HAP-1 (cell line): ENCODE measurements around the gene MED17.
A peak's percentile ranks its signal among the peaks of the same experiment; 100 is the strongest.

ENCODE experiments used
- DNase-seq, 2 experiments: peaks; one replicate each; pipeline ENCODE4 v3.0.0-alpha.2; 2016 to 2020; ENCODE audit warnings: low spot score in 2 of 2
- H3K27me3 ChIP-seq: fragments of 250-450 bp; sonication (Bioruptor Pico); 2 replicates; pipeline ENCODE4 v1.5.1; 2020; ENCODE audit warnings: low read depth, mild to moderate bottlenecking, moderate library complexity
- H3K36me3 ChIP-seq: fragments of 250-450 bp; sonication (Bioruptor Pico); replicated peaks from 2 replicates; pipeline ENCODE4 v1.5.1; 2020; ENCODE audit warnings: mild to moderate bottlenecking
- H3K4me1 ChIP-seq: fragments of 250-450 bp; sonication (Bioruptor Pico); 2 replicates; pipeline ENCODE4 v1.5.1; 2020; ENCODE audit warnings: mild to moderate bottlenecking
- H3K4me3 ChIP-seq: fragments of 250-450 bp; sonication (Bioruptor Pico); 2 replicates; pipeline ENCODE4 v1.5.1; 2020; ENCODE audit warnings: mild to moderate bottlenecking, moderate library complexity
- H3K9me3 ChIP-seq: fragments of 250-450 bp; sonication (Bioruptor Pico); 2 replicates; pipeline ENCODE4 v1.5.1; 2020; ENCODE audit warnings: mild to moderate bottlenecking, moderate library complexity
- in situ Hi-C: fragments of 300-500 bp; cut with MboI; formaldehyde crosslinking; loops from 3 replicates; pipeline ENCODE4 v1.14.3; 2020; ENCODE audit warnings: low sequenced_read_pairs, inconsistent platforms, mixed read lengths

Gene MED17

GRCh38 chr11:93840981-93841380 lies 56.9 kb downstream of the MED17 start:
- no peak overlapping the region for H3K4me3 ChIP-seq
- in situ Hi-C loops, result no loop called here
- no peaks in the 10 kb centered on the region for H3K36me3 ChIP-seq
- DNase-seq, result no peak
- H3K27me3 ChIP-seq, result no peaks in the 10 kb centered on the region
- H3K4me1 ChIP-seq, result no peaks in the 10 kb centered on the region
- H3K9me3 ChIP-seq, result no peaks in the 10 kb centered on the region

GRCh38 chr11:93841446-93841845 lies 57.4 kb downstream of the MED17 start:
- no peak for DNase-seq
- Histone ChIP-seq H3K4me3 (no peak overlapping the region), H3K27me3 (no peaks in the 10 kb centered on the region), H3K36me3 (no peaks in the 10 kb centered on the region), H3K9me3 (no peaks in the 10 kb centered on the region), H3K4me1 (no peaks in the 10 kb centered on the region)
- in situ Hi-C loops, result no loop called here

DNA sequence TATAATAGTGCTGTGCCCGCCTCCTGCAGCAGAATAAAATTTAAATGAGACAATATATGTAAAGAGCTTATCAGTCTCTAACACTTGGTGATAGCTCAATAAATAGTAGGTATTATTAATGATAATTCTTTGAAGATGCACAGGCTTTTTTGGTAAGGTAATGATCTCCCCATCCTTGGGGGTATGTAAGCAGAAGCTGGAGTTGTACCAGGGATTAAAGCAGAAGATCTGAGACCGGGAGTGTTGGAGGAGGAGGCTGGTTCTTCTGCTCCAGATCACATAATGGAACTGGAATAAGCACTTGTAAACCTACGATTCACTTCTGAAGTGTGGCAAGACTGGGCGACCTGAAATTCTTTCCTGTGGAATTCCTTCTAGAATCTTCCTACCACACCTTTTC lies 58.0 kb downstream of the MED17 start:
- in situ Hi-C loops, result no loop called here
- Histone ChIP-seq H3K4me1 (no peaks in the 10 kb centered on the region), H3K4me3 (no peak overlapping the region), H3K9me3 (no peaks in the 10 kb centered on the region), H3K27me3 (no peaks in the 10 kb centered on the region), H3K36me3 (no peaks in the 10 kb centered on the region)
- no peak for DNase-seq

DNA sequence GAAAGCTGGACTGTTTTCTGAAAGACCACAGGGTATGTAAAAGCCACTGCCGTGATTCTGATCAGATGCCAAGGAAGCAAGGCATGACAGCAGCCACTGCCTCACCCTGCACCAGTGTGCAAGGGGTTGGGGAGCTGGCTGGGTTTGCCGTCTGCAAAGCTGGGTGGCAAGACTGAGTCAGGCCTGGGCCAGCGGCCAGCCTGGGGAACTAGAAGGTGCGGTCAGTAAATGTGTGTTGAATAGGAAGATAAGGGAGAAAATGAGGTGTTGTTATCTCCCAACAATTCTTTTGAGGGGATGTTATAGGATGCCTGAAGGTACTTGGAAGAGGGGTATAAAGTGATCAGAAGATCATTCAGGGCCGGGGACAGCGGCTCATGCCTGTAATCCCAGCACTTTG lies 58.4 kb downstream of the MED17 start:
- DNase-seq, result no peak
- H3K9me3 ChIP-seq, result no peaks in the 10 kb centered on the region
- no peak overlapping the region for H3K4me3 ChIP-seq
- no peaks in the 10 kb centered on the region for H3K27me3 ChIP-seq
- no peaks in the 10 kb centered on the region for H3K36me3 ChIP-seq
- no peaks in the 10 kb centered on the region for H3K4me1 ChIP-seq
- in situ Hi-C loops, result no loop called here

DNA sequence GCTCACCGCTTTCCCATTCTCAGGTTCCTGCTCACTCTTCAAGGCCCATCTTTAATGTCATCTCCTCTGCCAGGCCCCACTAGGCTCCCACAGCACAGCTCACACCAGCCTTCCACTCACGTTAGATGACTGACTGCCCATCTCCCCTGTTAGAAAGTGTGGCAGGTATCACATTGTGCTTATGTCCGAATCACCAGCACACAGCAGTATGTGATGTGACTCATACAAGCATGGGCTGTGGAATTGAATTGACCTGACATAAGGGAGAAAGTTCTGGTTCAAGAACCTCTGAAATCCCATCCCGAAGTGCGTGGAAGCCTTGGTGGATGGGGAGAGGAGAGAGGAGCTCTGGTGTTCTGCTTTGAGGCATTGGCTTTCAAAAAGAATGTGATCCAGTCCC lies 59.8 kb downstream of the MED17 start:
- in situ Hi-C loops, result no loop called here

DNA sequence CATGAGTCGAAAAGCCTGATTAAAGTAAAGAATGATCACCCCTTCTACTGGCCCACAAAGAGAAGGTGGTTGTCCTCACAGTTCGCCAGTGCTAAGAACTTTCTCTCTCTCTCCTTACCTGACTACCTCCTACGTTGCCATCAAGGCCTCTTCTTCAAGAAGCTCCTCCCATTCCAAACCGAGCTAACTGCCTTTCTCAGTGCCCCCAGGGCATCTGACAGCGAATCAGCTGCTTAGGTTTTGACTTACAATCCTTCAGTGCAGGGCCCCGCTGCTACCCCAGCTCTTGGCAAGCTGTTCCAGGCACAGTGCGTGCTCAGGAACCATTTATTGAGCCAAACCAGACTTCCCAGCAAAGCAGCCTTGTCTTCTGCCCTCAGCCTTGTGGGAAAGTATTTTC lies 60.5 kb downstream of the MED17 start:
- in situ Hi-C loops, result no loop called here
- Histone ChIP-seq H3K4me3 (no peak overlapping the region), H3K27me3 (no peaks in the 10 kb centered on the region), H3K9me3 (no peaks in the 10 kb centered on the region), H3K36me3 (no peaks in the 10 kb centered on the region), H3K4me1 (no peaks in the 10 kb centered on the region)
- DNase-seq, result peak in 1 of 2 experiments; percentile 18

More for the DNA sequence above, 59.8 kb downstream of the MED17 start:
- no peaks in the 10 kb centered on the region for H3K9me3 ChIP-seq
- H3K4me1 ChIP-seq, result no peaks in the 10 kb centered on the region
- DNase-seq, result no peak
- no peaks in the 10 kb centered on the region for H3K36me3 ChIP-seq
- no peak overlapping the region for H3K4me3 ChIP-seq
- H3K27me3 ChIP-seq, result no peaks in the 10 kb centered on the region

DNA sequence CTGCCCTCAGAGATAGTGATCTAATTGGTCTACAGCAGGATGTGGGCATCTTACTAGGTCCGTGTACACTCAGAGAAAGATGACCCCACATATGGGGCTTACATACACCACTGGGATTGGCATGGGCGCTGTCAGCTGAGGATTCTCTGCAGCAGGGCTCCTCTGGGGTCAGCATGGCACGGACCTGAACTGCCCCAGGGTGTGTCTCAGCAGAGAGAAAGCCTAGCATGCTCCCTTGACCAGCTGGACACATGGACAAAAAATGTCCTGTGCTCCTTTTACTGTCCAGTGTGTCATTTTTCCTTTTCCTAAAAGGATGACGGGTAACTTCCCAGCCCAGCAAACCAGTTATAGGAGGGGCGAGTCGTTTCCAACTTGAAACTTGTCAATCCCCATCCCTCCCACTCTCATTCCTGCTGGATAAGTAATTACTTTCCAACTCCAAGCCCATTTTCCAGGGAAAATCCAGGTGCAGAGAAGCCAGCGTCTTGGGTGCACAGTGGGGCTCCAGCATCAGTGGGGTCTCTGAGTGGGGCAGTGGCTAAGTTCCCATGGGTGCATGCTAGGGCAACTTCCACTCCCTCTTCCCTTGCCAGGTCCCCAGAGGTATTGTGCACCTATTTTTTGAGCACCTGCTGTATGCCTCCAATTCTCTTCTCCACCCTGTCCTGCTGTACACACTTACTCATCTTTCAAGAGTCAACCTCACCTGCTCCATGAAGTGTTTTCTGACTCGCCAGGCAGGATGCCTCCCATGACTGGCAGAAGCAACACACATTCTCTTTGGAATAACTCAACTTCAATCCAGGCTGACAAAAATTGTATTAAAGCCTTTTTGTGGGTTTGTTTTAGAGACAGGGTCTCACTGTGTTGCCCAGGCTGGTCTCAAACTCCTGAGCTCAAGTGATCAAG lies 61.4 kb downstream of the MED17 start:
- Histone ChIP-seq H3K36me3 (no peaks in the 10 kb centered on the region), H3K27me3 (no peaks in the 10 kb centered on the region), H3K4me1 (no peaks in the 10 kb centered on the region), H3K4me3 (no peak overlapping the region), H3K9me3 (no peaks in the 10 kb centered on the region)
- DNase-seq, result no peak
- in situ Hi-C loops, result no loop called here

- in situ Hi-C loops, result no loop called here
- H3K27me3 ChIP-seq, result no peaks in the 10 kb centered on the region
- H3K36me3 ChIP-seq, result no peaks in the 10 kb centered on the region
- H3K4me3 ChIP-seq, result no peak overlapping the region
- H3K9me3 ChIP-seq, result no peaks in the 10 kb centered on the region
- H3K4me1 ChIP-seq, result no peaks in the 10 kb centered on the region
- DNase-seq, result no peak
Measured at GRCh38 chr11:93846411-93846810, 62.3 kb downstream of the MED17 start.

GRCh38 chr11:93849201-93849600 lies 65.1 kb downstream of the MED17 start:
- H3K36me3 ChIP-seq, result no peaks in the 10 kb centered on the region
- DNase-seq, result no peak
- H3K4me3 ChIP-seq, result no peak overlapping the region
- H3K4me1 ChIP-seq, result peaks cover 11% of the 10 kb centered on the region
- H3K9me3 ChIP-seq, result no peaks in the 10 kb centered on the region
- no peaks in the 10 kb centered on the region for H3K27me3 ChIP-seq
- in situ Hi-C loops, result no loop called here

GRCh38 chr11:93849751-93850593 lies 65.9 kb downstream of the MED17 start:
- Histone ChIP-seq H3K36me3 (no peaks in the 10 kb centered on the region), H3K9me3 (no peaks in the 10 kb centered on the region), H3K4me3 (no peak overlapping the region), H3K4me1 (peaks cover 13% of the 10 kb centered on the region), H3K27me3 (no peaks in the 10 kb centered on the region)
- in situ Hi-C loops, result no loop called here
- no peak for DNase-seq

- in situ Hi-C loops, result no loop called here
- Histone ChIP-seq H3K4me3 (no peak within 1 kb of the TSS), H3K27me3 (no peaks in the 10 kb centered on the region), H3K36me3 (no peaks in the 10 kb centered on the region), H3K4me1 (peaks cover 18% of the 10 kb centered on the region), H3K9me3 (no peaks in the 10 kb centered on the region)
- DNase-seq, result no peak
Measured at GRCh38 chr11:93850594-93851018, 66.5 kb downstream of the MED17 start, which contains the start of gene VSTM5. Gene VSTM5, minus strand, starts transcription at chr11:93850618. Its CDS starts 116 bp downstream, at chr11:93850502.

GRCh38 chr11:93852242-93852641 lies 68.2 kb downstream of the MED17 start:
- Histone ChIP-seq H3K36me3 (no peaks in the 10 kb centered on the region), H3K4me1 (peaks cover 24% of the 10 kb centered on the region), H3K27me3 (no peaks in the 10 kb centered on the region), H3K4me3 (no peak overlapping the region), H3K9me3 (no peaks in the 10 kb centered on the region)
- in situ Hi-C loops, result no loop called here
- no peak for DNase-seq

- Histone ChIP-seq H3K27me3 (no peaks in the 10 kb centered on the region), H3K9me3 (no peaks in the 10 kb centered on the region), H3K36me3 (no peaks in the 10 kb centered on the region), H3K4me3 (no peak overlapping the region), H3K4me1 (peaks cover 28% of the 10 kb centered on the region)
- DNase-seq, result no peak
- in situ Hi-C loops, result no loop called here
Measured at GRCh38 chr11:93857413-93858120, 73.5 kb downstream of the MED17 start.
